Effector memory CD8-positive, alpha-beta T cell (primary cell): Measurements from ENCODE around the gene PTPRH.
"Not testable (repeated sequence)": the region's sequence is repeated elsewhere in the genome, so short reads cannot be mapped to it uniquely, and the experiment has no call there.

ENCODE experiments used
- ATAC-seq: fragments of 150-1000 bp; cut with Tn5 transposase; replicated peaks from 2 replicates; pipeline ENCODE4 v1.10.0; 2021; ENCODE audit warnings: mild to moderate bottlenecking, moderate library complexity
- DNase-seq, 3 experiments: peaks; one replicate each; pipeline ENCODE4 v3.0.0; 2021
- H3K27ac Mint-ChIP-seq, 2 donors: one replicate each; pipeline ENCODE4 v1.8.0; 2022; ENCODE audit warnings: mild to moderate bottlenecking in 2 of 2, mixed read lengths in 2 of 2, moderate library complexity in 2 of 2
- H3K27me3 Mint-ChIP-seq, 2 donors: one replicate each; pipeline ENCODE4 v1.8.0; 2022; ENCODE audit warnings: mixed read lengths in 2 of 2
- H3K36me3 Mint-ChIP-seq: one replicate; pipeline ENCODE4 v1.8.0; 2022; ENCODE audit warnings: mild to moderate bottlenecking, moderate library complexity, mixed read lengths; ENCODE audit not compliant: insufficient read depth
- H3K4me1 Mint-ChIP-seq, 2 donors: one replicate each; pipeline ENCODE4 v1.8.0; 2022; ENCODE audit warnings: low read depth in 2 of 2, mixed read lengths in 2 of 2
- H3K4me3 Mint-ChIP-seq, 2 donors: one replicate each; pipeline ENCODE4 v1.8.0; 2022; ENCODE audit warnings: mild to moderate bottlenecking in 2 of 2, mixed read lengths in 2 of 2, moderate library complexity in 2 of 2
- H3K9me3 Mint-ChIP-seq, 2 donors: one replicate each; pipeline ENCODE4 v1.8.0; 2022; ENCODE audit warnings: mixed read lengths in 2 of 2

PTPRH gene

GRCh38 chr19:55175117-55175867 is 34.0 kb downstream of the PTPRH start:
- Mint-ChIP-seq H3K36me3 (peaks cover 20% of the 10 kb centered on the region), H3K27ac (no peak overlapping the region), H3K4me1 (peaks cover 23% of the 10 kb centered on the region in 2 donors), H3K27me3 (peaks cover 59 to 100% of the 10 kb centered on the region in 2 donors), H3K4me3 (no peak overlapping the region), H3K9me3 (peaks cover 0 to 2% of the 10 kb centered on the region in 2 donors)
- ATAC-seq (no peak), DNase-seq (no peak)

DNA sequence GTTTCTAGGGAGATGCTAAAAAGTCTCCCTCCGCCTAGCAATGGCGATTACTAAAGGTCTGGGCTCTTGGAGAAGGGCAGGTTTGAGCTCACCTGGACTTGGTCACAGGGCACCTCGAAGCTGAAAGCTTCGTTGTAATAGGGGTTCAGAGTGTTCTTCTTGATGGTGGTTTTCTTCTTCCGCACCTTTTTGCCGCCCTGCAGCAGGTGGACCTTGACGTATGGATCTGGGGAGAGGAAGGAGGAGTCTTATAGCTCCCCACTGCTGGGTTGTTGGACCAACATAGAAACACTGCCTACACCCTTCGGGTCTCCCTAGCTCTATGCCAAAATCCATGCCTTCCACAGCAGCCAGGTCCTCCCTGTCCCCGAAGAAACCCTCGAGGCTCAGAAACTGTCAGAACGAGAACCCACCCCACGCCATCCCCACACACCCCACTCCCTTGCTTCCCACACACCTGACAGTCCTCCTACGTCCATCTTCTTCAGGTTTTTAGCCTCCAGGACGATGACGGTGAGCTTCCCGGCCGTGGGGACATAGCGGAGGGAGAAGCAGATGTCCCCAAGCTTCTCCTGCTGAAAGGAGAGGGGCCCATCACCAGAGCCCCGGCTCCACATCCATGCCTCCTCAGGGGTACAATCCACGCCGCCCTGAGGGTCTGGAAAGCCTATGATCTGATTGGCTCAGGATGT is 34.7 kb downstream of the PTPRH start:
- Mint-ChIP-seq H3K27me3 (peaks cover 64 to 100% of the 10 kb centered on the region in 2 donors), H3K4me1 (peaks cover 18 to 20% of the 10 kb centered on the region in 2 donors), H3K4me3 (peak overlapping the region; percentile 73 to 79), H3K27ac (no peak overlapping the region), H3K36me3 (peaks cover 14% of the 10 kb centered on the region), H3K9me3 (peaks cover 0 to 2% of the 10 kb centered on the region in 2 donors)
- no peak for DNase-seq
- no peak for ATAC-seq

GRCh38 chr19:55173714-55174409 is 35.4 kb downstream of the PTPRH start:
- ATAC-seq (peak; percentile 50), DNase-seq (no peak)
- H3K36me3 Mint-ChIP-seq, result peaks cover 7% of the 10 kb centered on the region
- H3K27ac Mint-ChIP-seq, result no peak overlapping the region
- peaks cover 12 to 19% of the 10 kb centered on the region in 2 donors for H3K4me1 Mint-ChIP-seq
- peaks cover 0 to 2% of the 10 kb centered on the region in 2 donors for H3K9me3 Mint-ChIP-seq
- H3K4me3 Mint-ChIP-seq, result peak overlapping the region; percentile 73 to 79
- H3K27me3 Mint-ChIP-seq, result peaks cover 68 to 100% of the 10 kb centered on the region in 2 donors

GRCh38 chr19:55173186-55173713 is 36.1 kb downstream of the PTPRH start:
- Mint-ChIP-seq H3K4me3 (peak overlapping the region; percentile 73 to 79), H3K4me1 (peaks cover 10 to 19% of the 10 kb centered on the region in 2 donors), H3K36me3 (peaks cover 5% of the 10 kb centered on the region), H3K27me3 (peaks cover 66 to 98% of the 10 kb centered on the region in 2 donors), H3K27ac (no peak overlapping the region), H3K9me3 (peaks cover 0 to 2% of the 10 kb centered on the region in 2 donors)
- DNase-seq (no peak), ATAC-seq (no peak)

- Mint-ChIP-seq H3K4me3 (peak overlapping the region; percentile 73 to 79), H3K4me1 (peaks cover 10 to 19% of the 10 kb centered on the region in 2 donors), H3K9me3 (peaks cover 0 to 2% of the 10 kb centered on the region in 2 donors), H3K36me3 (peaks cover 1% of the 10 kb centered on the region), H3K27ac (no peak overlapping the region), H3K27me3 (peaks cover 66 to 98% of the 10 kb centered on the region in 2 donors)
- no peak for DNase-seq
- no peak for ATAC-seq
These were observed 36.6 kb downstream of the PTPRH start for GRCh38 chr19:55172741-55173140.

- not testable (repeated sequence) for H3K9me3 Mint-ChIP-seq, ATAC-seq, H3K27ac Mint-ChIP-seq, H3K36me3 Mint-ChIP-seq, DNase-seq
- Mint-ChIP-seq H3K4me3 (peak overlapping the region; percentile 73 to 79), H3K27me3 (peaks cover 66 to 98% of the 10 kb centered on the region in 2 donors), H3K4me1 (peaks cover 11 to 19% of the 10 kb centered on the region in 2 donors)
These were observed 37.0 kb downstream of the PTPRH start for GRCh38 chr19:55172318-55172717.

DNA sequence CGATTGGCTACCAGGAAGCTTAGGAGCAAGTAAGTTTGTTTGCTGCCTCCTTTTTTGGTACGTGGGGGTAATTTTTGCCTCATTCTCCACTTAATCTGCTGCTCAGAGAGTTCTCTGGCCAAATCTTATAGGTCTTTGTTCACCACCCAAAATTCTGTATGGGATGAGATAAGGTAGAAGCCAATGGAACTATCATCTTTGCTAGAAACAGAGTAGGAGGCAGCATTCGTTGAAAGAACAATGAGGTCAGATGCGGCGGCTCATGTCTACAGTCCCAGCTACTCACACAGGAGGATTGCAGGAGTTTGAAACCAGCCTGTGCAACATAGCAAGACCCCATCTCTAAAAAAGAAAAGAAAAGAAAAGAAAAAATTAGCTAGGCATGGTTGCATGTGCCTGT is 37.9 kb downstream of the PTPRH start:
- DNase-seq, result no peak
- Mint-ChIP-seq H3K9me3 (peaks cover 0 to 4% of the 10 kb centered on the region in 2 donors), H3K4me1 (peaks cover 18 to 27% of the 10 kb centered on the region in 2 donors), H3K27me3 (peaks cover 69 to 98% of the 10 kb centered on the region in 2 donors), H3K36me3 (peaks cover 4% of the 10 kb centered on the region), H3K4me3 (peak overlapping the region; percentile 73 to 79), H3K27ac (no peak overlapping the region)
- ATAC-seq, result no peak

DNA sequence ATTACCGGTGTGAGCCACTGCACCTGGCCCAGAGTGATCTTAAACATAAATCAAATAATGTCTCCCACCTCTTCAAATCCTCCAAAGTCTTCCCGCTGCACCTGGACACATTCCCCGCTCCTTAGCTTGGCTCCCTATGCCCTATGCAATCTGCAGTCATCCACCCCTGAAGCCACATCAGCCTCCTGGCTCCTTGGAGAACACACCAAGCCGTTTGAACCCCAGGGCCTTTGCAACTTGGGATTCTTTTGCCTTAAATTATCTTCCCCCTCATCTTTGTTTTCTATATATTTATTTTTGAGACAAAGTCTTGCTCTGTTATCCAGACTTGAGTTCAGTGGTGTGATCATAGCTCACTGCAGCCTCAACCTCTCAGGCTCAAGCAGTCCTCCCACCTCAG is 40.2 kb downstream of the PTPRH start:
- Mint-ChIP-seq H3K9me3 (peaks cover 0 to 5% of the 10 kb centered on the region in 2 donors), H3K4me3 (no peak overlapping the region), H3K27ac (no peak overlapping the region), H3K36me3 (peaks cover 7% of the 10 kb centered on the region), H3K4me1 (peaks cover 18 to 25% of the 10 kb centered on the region in 2 donors), H3K27me3 (peaks cover 76 to 96% of the 10 kb centered on the region in 2 donors)
- ATAC-seq, result no peak
- no peak for DNase-seq

GRCh38 chr19:55166530-55167268 is 42.6 kb downstream of the PTPRH start, which contains the start of gene DNAAF3:
DNAAF3 (minus strand) TSS chr19:55166613; CDS start chr19:55166413, 200 bp downstream.
- DNase-seq, result peak; percentile 25 to 35 (median 29)
- peaks cover 10 to 11% of the 10 kb centered on the region in 2 donors for H3K4me1 Mint-ChIP-seq
- peak; percentile 61 for ATAC-seq
- peaks cover 0 to 3% of the 10 kb centered on the region in 2 donors for H3K9me3 Mint-ChIP-seq
- H3K4me3 Mint-ChIP-seq, result peak within 1 kb of the TSS; percentile 40 to 41
- H3K27ac Mint-ChIP-seq, result peak within 1 kb of the TSS in 1 of 2 donors; percentile 80
- peaks cover 7% of the 10 kb centered on the region for H3K36me3 Mint-ChIP-seq
- H3K27me3 Mint-ChIP-seq, result peaks cover 53 to 79% of the 10 kb centered on the region in 2 donors

DNA sequence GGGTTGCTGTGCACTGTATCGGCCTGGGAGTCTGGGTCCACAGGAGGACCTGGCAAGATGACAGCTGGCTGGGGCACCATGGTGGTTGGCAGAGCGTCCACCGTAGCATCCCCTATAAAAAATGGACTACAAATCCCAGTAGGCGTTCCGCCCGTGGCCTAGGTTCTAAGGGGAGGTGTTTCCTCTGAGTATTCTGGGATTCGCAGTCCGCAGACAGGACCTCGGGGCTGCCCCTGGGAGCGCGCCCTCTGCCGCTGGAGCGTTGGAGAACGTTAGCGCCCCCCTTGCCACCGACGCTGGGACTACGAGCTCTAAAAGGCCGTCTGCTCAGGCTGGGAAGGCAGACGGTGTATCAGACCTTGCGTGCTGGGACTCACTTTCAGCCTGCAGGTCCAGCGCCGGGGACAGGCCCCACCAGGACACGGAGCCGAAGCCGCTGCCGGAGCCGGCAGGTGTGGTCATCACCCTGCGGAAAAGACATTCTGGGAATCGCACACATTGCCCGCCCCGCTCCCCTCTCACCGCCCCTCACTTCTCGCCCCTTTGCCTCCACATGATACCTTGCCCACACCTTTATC is 43.3 kb downstream of the PTPRH start:
- Mint-ChIP-seq H3K36me3 (peaks cover 7% of the 10 kb centered on the region), H3K27me3 (peaks cover 48 to 73% of the 10 kb centered on the region in 2 donors), H3K27ac (peak overlapping the region in 1 of 2 donors; percentile 80), H3K4me3 (peak overlapping the region in 1 of 2 donors; percentile 41), H3K4me1 (peaks cover 10 to 11% of the 10 kb centered on the region in 2 donors), H3K9me3 (peaks cover 0 to 3% of the 10 kb centered on the region in 2 donors)
- ATAC-seq (peak; percentile 61), DNase-seq (no peak)

DNA sequence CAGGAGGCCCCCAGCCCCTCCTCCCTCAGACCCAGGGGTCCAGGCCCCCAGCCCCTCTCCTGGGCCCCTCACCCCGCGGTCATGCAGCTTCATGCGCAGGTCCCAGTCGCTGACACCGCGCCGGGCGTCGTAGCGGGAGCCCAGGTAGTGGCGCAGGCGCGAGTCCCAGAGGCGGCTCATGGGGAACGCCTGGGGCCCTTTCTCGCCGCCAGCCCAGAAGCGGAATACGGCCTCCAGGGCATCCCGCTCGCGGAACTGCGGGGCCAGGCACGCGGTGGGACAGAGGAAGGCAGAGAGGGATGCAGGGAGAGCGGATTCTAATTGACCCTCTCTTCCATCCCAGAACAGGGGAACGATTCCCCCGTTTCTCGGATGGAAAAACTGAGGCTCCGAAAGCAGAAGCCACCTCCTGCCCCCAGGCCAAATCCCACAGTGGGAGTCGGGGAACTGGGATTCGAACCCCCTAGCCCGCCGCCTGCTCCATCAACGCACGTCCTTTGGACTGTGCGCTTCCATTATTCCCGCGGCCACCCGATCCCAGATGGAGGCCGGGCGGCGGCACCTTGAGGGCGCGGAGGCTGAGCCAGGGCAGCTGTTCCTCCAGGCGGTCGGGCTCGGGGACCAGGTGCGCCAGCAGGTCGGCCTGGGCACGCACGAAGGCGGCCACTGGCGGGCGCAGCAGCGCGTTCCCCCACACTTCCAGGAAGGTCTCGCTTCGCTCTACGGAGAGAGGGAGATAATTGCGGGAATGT is 47.6 kb downstream of the PTPRH start:
- Mint-ChIP-seq H3K27ac (no peak overlapping the region), H3K27me3 (peaks cover 54 to 76% of the 10 kb centered on the region in 2 donors), H3K36me3 (peaks cover 6% of the 10 kb centered on the region), H3K9me3 (peaks cover 0 to 5% of the 10 kb centered on the region in 2 donors), H3K4me1 (peaks cover 11 to 13% of the 10 kb centered on the region in 2 donors), H3K4me3 (no peak overlapping the region)
- DNase-seq, result no peak
- no peak for ATAC-seq
